H1 (cell line): ENCODE measurements around the gene OXA1L. TPM values are rescaled to one million over a fixed set of nuclear protein-coding genes. Genes with fewer than 3 reads are reported as not detected.

Source experiments
- CTCF ChIA-PET: fragments of 300-600 bp; sonication (Branson Sonifier 250); formaldehyde crosslinking; loops from one replicate; lab custom pipeline; 2021; ENCODE audit not compliant: partially characterized antibody; lab: Charles Lee
- POLR2A ChIA-PET: fragments of 300-600 bp; sonication (Branson Sonifier 250); formaldehyde crosslinking; loops from one replicate; lab custom pipeline; 2021; ENCODE audit warnings: inconsistent platforms; ENCODE audit not compliant: partially characterized antibody; lab: Charles Lee
- DNase-seq, 2 experiments: peaks; one replicate each; pipeline versions ENCODE4 v3.0.0 to v3.0.0-alpha.2; 2010 to 2022; ENCODE audit warnings: low spot score in 2 of 2, low read depth in 1 of 2, mixed read lengths in 1 of 2
- FAIRE-seq: peaks from 2 replicates; lab custom pipeline; 2011; peaks lifted over from hg19 to GRCh38; lab: Jason Lieb, UNC
- H2AFZ ChIP-seq: 2 replicates; pipeline ENCODE4 v1.8.1; 2012; ENCODE audit warnings: low read length, inconsistent platforms
- H2AK5ac ChIP-seq: 2 replicates; pipeline ENCODE4 v1.6.1; 2013; ENCODE audit warnings: low read depth, low read length
- H2BK120ac ChIP-seq: replicated peaks from 2 replicates; pipeline ENCODE3; 2013; ENCODE audit warnings: low read depth, low read length, inconsistent platforms
- H2BK12ac ChIP-seq: 2 replicates; pipeline ENCODE4 v1.6.1; 2013; ENCODE audit warnings: low read depth, low read length
- H2BK15ac ChIP-seq: 2 replicates; pipeline ENCODE4 v1.6.1; 2013; ENCODE audit warnings: low read length
- H2BK20ac ChIP-seq: 2 replicates; pipeline ENCODE4 v1.6.1; 2013; ENCODE audit warnings: low read length
- H2BK5ac ChIP-seq: 2 replicates; pipeline ENCODE4 v1.6.1; 2013; ENCODE audit warnings: low read depth, low read length
- H3K14ac ChIP-seq: 2 replicates; pipeline ENCODE4 v1.6.1; 2013; ENCODE audit warnings: inconsistent platforms; ENCODE audit not compliant: insufficient read length
- H3K18ac ChIP-seq: 2 replicates; pipeline ENCODE4 v1.6.1; 2013; ENCODE audit warnings: low read length; ENCODE audit errors: extremely low read depth
- H3K23ac ChIP-seq: 2 replicates; pipeline ENCODE4 v1.6.1; 2013; ENCODE audit warnings: inconsistent platforms; ENCODE audit not compliant: insufficient read length
- H3K23me2 ChIP-seq: 2 replicates; pipeline ENCODE4 v1.6.1; 2013; ENCODE audit warnings: low read depth, low read length
- H3K27ac ChIP-seq: 2 replicates; pipeline ENCODE4 v1.6.1; 2011; ENCODE audit warnings: low read depth, low read length, inconsistent platforms
- H3K27me3 ChIP-seq, 4 experiments: replicated peaks in 1 of 4; 1 replicate in 1 of 4; 2 replicates in 3 of 4; pipeline versions ENCODE4 v1.6.1 to v1.8.1; 2011 to 2013; ENCODE audit warnings: low read length in 3 of 4, mild to moderate bottlenecking in 3 of 4, inconsistent platforms in 2 of 4, mixed read lengths in 2 of 4, moderate library complexity in 1 of 4; ENCODE audit not compliant: control insufficient read depth in 3 of 4, insufficient read depth in 3 of 4; ENCODE audit errors: extremely low read depth in 1 of 4
- H3K36me3 ChIP-seq, 4 experiments: 2 replicates each; pipeline versions ENCODE4 v1.6.1 to v1.8.1; 2011 to 2013; ENCODE audit warnings: mild to moderate bottlenecking in 4 of 4, low read length in 3 of 4, moderate library complexity in 2 of 4, control low read depth in 1 of 4, inconsistent platforms in 1 of 4; ENCODE audit not compliant: insufficient read depth in 4 of 4, control insufficient read depth in 2 of 4
- H3K4ac ChIP-seq: replicated peaks from 2 replicates; pipeline ENCODE3; 2013; ENCODE audit warnings: low read length, low read depth, mixed read lengths, inconsistent platforms; ENCODE audit not compliant: insufficient read length
- H3K4me1 ChIP-seq, 4 experiments: replicated peaks in 1 of 4; 1 replicate in 1 of 4; 2 replicates in 3 of 4; pipeline versions ENCODE4 v1.6.1 to v1.8.1; 2011 to 2013; ENCODE audit warnings: low read length in 3 of 4, inconsistent platforms in 2 of 4, mixed read lengths in 1 of 4; ENCODE audit not compliant: insufficient read depth in 4 of 4, control insufficient read depth in 3 of 4
- H3K4me2 ChIP-seq, 2 experiments: 2 replicates each; pipeline versions ENCODE4 v1.6.1 to v1.8.1; 2011 to 2013; ENCODE audit warnings: low read depth in 2 of 2, low read length in 2 of 2, control low read depth in 1 of 2, inconsistent platforms in 1 of 2, mild to moderate bottlenecking in 1 of 2; ENCODE audit not compliant: insufficient read depth in 1 of 2
- H3K4me3 ChIP-seq, 4 experiments: fragments of 200-600, 300-600 bp in 1 of 4; sonication (generic), shearing (Covaris generic), sonication (Bioruptor Twin) in 1 of 4; 2 replicates each; pipeline versions ENCODE4 v1.5.1 to v1.8.1; 2011 to 2016; ENCODE audit warnings: low read length in 4 of 4, low read depth in 3 of 4, control low read depth in 2 of 4, inconsistent platforms in 2 of 4, mild to moderate bottlenecking in 2 of 4, mixed read lengths in 1 of 4, moderate library complexity in 1 of 4; ENCODE audit not compliant: insufficient read depth in 2 of 4; ENCODE audit errors: extremely low read depth in 1 of 4
- H3K56ac ChIP-seq: replicated peaks from 2 replicates; pipeline ENCODE3; 2013; ENCODE audit warnings: low read depth, mild to moderate bottlenecking, mixed read lengths, low read length, inconsistent platforms; ENCODE audit not compliant: insufficient read length
- H3K79me1 ChIP-seq: 2 replicates; pipeline ENCODE4 v1.6.1; 2013; ENCODE audit warnings: low read depth, low read length, control low read depth
- H3K79me2 ChIP-seq, 2 experiments: 2 replicates each; pipeline versions ENCODE4 v1.6.1 to v1.8.1; 2012 to 2013; ENCODE audit warnings: low read length in 2 of 2, mild to moderate bottlenecking in 2 of 2, inconsistent platforms in 1 of 2; ENCODE audit not compliant: insufficient read depth in 2 of 2, control insufficient read depth in 1 of 2
- H3K9ac ChIP-seq, 4 experiments: replicated peaks in 1 of 4; 1 replicate in 1 of 4; 2 replicates in 3 of 4; pipeline versions ENCODE4 v1.6.1 to v1.8.1; 2011 to 2013; ENCODE audit warnings: low read depth in 3 of 4, low read length in 3 of 4, control low read depth in 2 of 4, mild to moderate bottlenecking in 2 of 4, moderate library complexity in 2 of 4, inconsistent platforms in 1 of 4; ENCODE audit errors: extremely low read depth in 1 of 4
- H3K9me3 ChIP-seq, 2 experiments: 2 replicates each; pipeline versions ENCODE4 v1.6.1 to v1.8.1; 2012 to 2013; ENCODE audit warnings: mild to moderate bottlenecking in 2 of 2, moderate library complexity in 2 of 2, control low read depth in 1 of 2, inconsistent platforms in 1 of 2, low read depth in 1 of 2, low read length in 1 of 2, mixed read lengths in 1 of 2; ENCODE audit not compliant: insufficient read depth in 2 of 2
- H4K20me1 ChIP-seq, 2 experiments: replicated peaks in 1 of 2; 2 replicates each; pipeline versions ENCODE3 to v1.8.1; 2011 to 2013; ENCODE audit warnings: inconsistent platforms in 2 of 2, low read length in 2 of 2, mild to moderate bottlenecking in 1 of 2; ENCODE audit not compliant: insufficient read depth in 2 of 2, control insufficient read depth in 1 of 2
- H4K5ac ChIP-seq: 2 replicates; pipeline ENCODE4 v1.6.1; 2013; ENCODE audit warnings: low read length, low read depth, mixed read lengths, inconsistent platforms; ENCODE audit not compliant: insufficient read length
- H4K8ac ChIP-seq: 2 replicates; pipeline ENCODE4 v1.8.0; 2013; ENCODE audit warnings: mild to moderate bottlenecking, moderate library complexity, low read length, inconsistent platforms; ENCODE audit not compliant: insufficient read depth; ENCODE audit errors: extremely low read depth
- H4K91ac ChIP-seq: replicated peaks from 2 replicates; pipeline ENCODE3; 2013; ENCODE audit warnings: low read length, mixed read lengths, inconsistent platforms; ENCODE audit not compliant: insufficient read length
- CHD1 ChIP-seq: IDR thresholded peaks from 2 replicates; pipeline ENCODE4 v1.6.1; 2012; ENCODE audit warnings: low read depth, low read length, improper control_type of control experiment
- EP300 ChIP-seq, 2 experiments: IDR thresholded peaks; 1 replicate in 1 of 2; 2 replicates in 1 of 2; pipeline ENCODE4 v1.6.1; 2011 to 2012; ENCODE audit warnings: low read depth in 2 of 2, low read length in 2 of 2, mild to moderate bottlenecking in 2 of 2, borderline replicate concordance in 1 of 2, inconsistent platforms in 1 of 2, moderate library complexity in 1 of 2
- WGBS, 2 experiments: shearing (Covaris generic) in 1 of 2; methylation state at CpG; one replicate each; pipeline versions ENCODE4 v1.1.6 to v1.1.7; 2013 to 2015; ENCODE audit warnings: low lambda C conversion rate in 2 of 2, mixed read lengths in 2 of 2, inconsistent platforms in 1 of 2, low coverage in 1 of 2, missing lambda C conversion rate in 1 of 2; ENCODE audit not compliant: insufficient replicate concordance in 2 of 2, insufficient coverage in 1 of 2, insufficient read length in 1 of 2; ENCODE audit errors: extremely low coverage in 1 of 2, missing lambda C conversion rate in 1 of 2; 5-methylcytosine and 5-hydroxymethylcytosine counted together
- polyA plus RNA-seq, 7 experiments: library from polyadenylated mRNA; depleted of rRNA in 3 of 7; stranded (reverse) in 5 of 7; unstranded in 2 of 7; fragments of >200 nt in 5 of 7; fragments of 200-250 nt in 2 of 7; gene quantifications; 1 replicate in 5 of 7; 2 replicates in 1 of 7; 4 replicates in 1 of 7; pipeline versions ENCODE4 v1.2.1 to v1.2.3, GENCODE V29; 2011 to 2013; ENCODE audit warnings: missing spikeins in 2 of 7, mixed read lengths in 2 of 7
- total RNA-seq: library from RNA; stranded (reverse); fragmentation: NEBNext Ultra II Directional; extraction: Animal tissue kit (Norgen Biotek cat#: 25700); gene quantifications from 2 replicates; pipeline ENCODE4 v1.2.1, GENCODE V29; 2021

OXA1L gene
- total and polyA plus RNA-seq, 2 of the 8 experiments (the other 6 are each of a cell fraction or from before 2014, with no cell fraction given): 125 to 199 TPM

- Histone ChIP-seq H2BK15ac (no peak overlapping the region), H3K27ac (no peak overlapping the region), H3K4me2 (no peak overlapping the region), H3K9ac (no peak overlapping the region), H3K36me3 (peaks cover 19 to 42% (median 31%) of the 10 kb centered on the region in 4 experiments), H3K79me2 (peaks cover 0 to 3% of the 10 kb centered on the region in 2 experiments; a peak in 2 of 4 replicates), H4K5ac (no peak overlapping the region), H3K4me3 (no peak overlapping the region), H3K4ac (no peak overlapping the region), H2AK5ac (no peak overlapping the region), H3K56ac (no peak overlapping the region), H4K20me1 (no peaks in the 10 kb centered on the region), H3K79me1 (no peaks in the 10 kb centered on the region; the same call in 1 of the 2 replicates), H2AFZ (no peak overlapping the region), H2BK12ac (no peak overlapping the region), H3K27me3 (no peaks in the 10 kb centered on the region), H2BK5ac (peak overlapping the region; percentile 26; the same call in 1 of the 2 replicates), H3K4me1 (no peaks in the 10 kb centered on the region), H4K91ac (no peak overlapping the region), H3K23me2 (no peaks in the 10 kb centered on the region), H3K14ac (no peak overlapping the region), H2BK20ac (no peak overlapping the region), H3K9me3 (no peaks in the 10 kb centered on the region), H3K23ac (no peak overlapping the region), H3K18ac (no peak overlapping the region), H2BK120ac (no peak overlapping the region), H4K8ac (no peak overlapping the region)
- POLR2A ChIA-PET: interaction anchor here (0.7 to 3.4 kb wide), 11 partner anchors 11 to 204 kb away, joined by 3 to 13 read pairs (median 3); partner anchors contain the start of gene REM2
- CTCF ChIA-PET: interaction anchor here (0.6 to 2.9 kb wide), 19 partner anchors 11 to 383 kb away, joined by 3 to 17 read pairs (median 5); no protein-coding TSS in a partner anchor
- FAIRE-seq (no peak), DNase-seq (no peak)
- WGBS, 2 experiments: 91% methylated on average over 8 of the region's 8 CpGs; no CpG with 5 or more reads in 1 of the 2 experiments
- TF ChIP-seq CHD1: no peak
- no peak for TF ChIP-seq EP300 (IDR thresholded peaks at IDR 0.05; ENCODE audit: borderline replicate concordance in 1 of 2, low read depth in 2 of 2, low read length in 2 of 2)
Measured at GRCh38 chr14:22773162-22774010, 6.9 kb downstream of the OXA1L start.
